ENCODE data around the gene F8.
"Not testable (repeated sequence)": the region's sequence is repeated elsewhere in the genome, so short reads cannot be mapped to it uniquely, and the experiment has no call there.

F8 gene

GRCh38 chrX:155031657-155032056, 9.1 kb upstream of the F8 start:
- DNase-seq (ENCODE audit: low read depth in 4 of 4, low spot score in 1 of 4), result no peak

GRCh38 chrX:155028877-155029291, 6.4 kb upstream of the F8 start:
- no peak for DNase-seq (ENCODE audit: low read depth in 4 of 4, low spot score in 1 of 4)

GRCh38 chrX:155028129-155028528, 5.6 kb upstream of the F8 start:
- DNase-seq (ENCODE audit: low read depth in 4 of 4, low spot score in 1 of 4), result no peak

GRCh38 chrX:155027509-155028066, 5.1 kb upstream of the F8 start:
- no peak for DNase-seq (ENCODE audit: low read depth in 4 of 4, low spot score in 1 of 4)

GRCh38 chrX:155026727-155027508, 4.4 kb upstream of the F8 start, which contains the start of gene FUNDC2:
Gene FUNDC2 (plus strand): TSS chrX:155026844. CDS start chrX:155026939, 95 bp downstream.
- peak; percentile 64 to 80 (median 72) for DNase-seq (ENCODE audit: low read depth in 4 of 4, low spot score in 1 of 4)

GRCh38 chrX:155026420-155026726, 3.9 kb upstream of the F8 start:
- DNase-seq (ENCODE audit: low read depth in 4 of 4, low spot score in 1 of 4), result no peak

- DNase-seq (ENCODE audit: low read depth in 4 of 4, low spot score in 1 of 4), result no peak
Observed at GRCh38 chrX:155023907-155024833, 1.6 kb upstream of the F8 start.

- DNase-seq (ENCODE audit: low read depth in 4 of 4, low spot score in 1 of 4), result no peak
Observed at GRCh38 chrX:155020591-155020990, 1.9 kb downstream of the F8 start.

GRCh38 chrX:155009994-155010472, 12.5 kb downstream of the F8 start:
- DNase-seq (ENCODE audit: low read depth in 4 of 4, low spot score in 1 of 4), result no peak

- not testable (repeated sequence) for DNase-seq (ENCODE audit: low read depth in 4 of 4, low spot score in 1 of 4)
Observed at GRCh38 chrX:155008578-155008977, 13.9 kb downstream of the F8 start.

GRCh38 chrX:155006913-155007671, 15.4 kb downstream of the F8 start:
- DNase-seq (ENCODE audit: low read depth in 4 of 4, low spot score in 1 of 4), result not testable (repeated sequence)

- DNase-seq (ENCODE audit: low read depth in 4 of 4, low spot score in 1 of 4), result not testable (repeated sequence)
Observed at GRCh38 chrX:155006379-155006778, 16.1 kb downstream of the F8 start.

- DNase-seq (ENCODE audit: low read depth in 4 of 4, low spot score in 1 of 4), result no peak
Observed at GRCh38 chrX:155005190-155005589, 17.3 kb downstream of the F8 start.

- no peak for DNase-seq (ENCODE audit: low read depth in 4 of 4, low spot score in 1 of 4)
Observed at GRCh38 chrX:155001873-155002272, 20.6 kb downstream of the F8 start.

- no peak for DNase-seq (ENCODE audit: low read depth in 4 of 4, low spot score in 1 of 4)
Observed at GRCh38 chrX:155000841-155001240, 21.7 kb downstream of the F8 start.

GRCh38 chrX:154998204-154998880, 24.2 kb downstream of the F8 start:
- no peak for DNase-seq (ENCODE audit: low read depth in 4 of 4, low spot score in 1 of 4)

- DNase-seq (ENCODE audit: low read depth in 4 of 4, low spot score in 1 of 4), result no peak
Observed at GRCh38 chrX:154991476-154991875, 31.0 kb downstream of the F8 start.

GRCh38 chrX:154991039-154991438, 31.5 kb downstream of the F8 start:
- peak in 1 of 4 experiments; percentile 11 for DNase-seq (ENCODE audit: low read depth in 4 of 4, low spot score in 1 of 4)

GRCh38 chrX:154990496-154990895, 32.0 kb downstream of the F8 start:
- DNase-seq (ENCODE audit: low read depth in 4 of 4, low spot score in 1 of 4), result no peak

- DNase-seq (ENCODE audit: low read depth in 4 of 4, low spot score in 1 of 4), result no peak
Observed at GRCh38 chrX:154988719-154989118, 33.8 kb downstream of the F8 start.

Measured in stimulated activated CD4-positive, alpha-beta T cell treated with anti-CD3 and anti-CD28 coated beads, Interleukin-1b, Interleukin-23, amount 100 ng/mL, for 24 hours (primary cell).